GM21717 (cell line): ENCODE data around the gene NANOS3.

ENCODE experiments used
- ATAC-seq: cut with Tn5 transposase; IDR thresholded peaks from one replicate; pipeline ENCODE4 v1.9.1; 2021; ENCODE audit warnings: mild to moderate bottlenecking, moderate library complexity; ENCODE audit not compliant: unreplicated experiment

NANOS3 gene

GRCh38 chr19:13876834-13877233, at the start of gene NANOS3:
TSS of gene NANOS3 (plus strand) at chr19:13877134. CDS start at chr19:13877249, 115 bp downstream.
- ATAC-seq: no peak

DNA sequence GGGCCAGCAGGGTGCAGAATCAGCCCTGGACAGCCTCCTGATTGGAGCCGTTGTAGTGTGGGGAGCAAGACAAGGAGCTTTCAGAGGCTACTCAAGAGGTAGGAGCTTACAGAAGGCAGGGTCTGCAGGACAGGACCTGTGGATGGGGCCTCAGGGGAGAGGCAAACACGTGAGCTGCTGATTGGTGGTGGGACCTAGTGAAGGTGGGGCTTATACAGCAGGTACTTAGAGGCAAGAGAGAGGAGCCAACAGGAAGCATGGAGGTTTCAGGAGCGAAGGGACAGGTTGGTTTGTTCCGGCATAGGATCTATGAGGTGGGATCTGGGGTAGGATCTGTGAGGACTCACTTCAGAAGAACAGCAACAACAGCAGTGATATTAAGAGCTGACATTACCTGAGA, 49.3 kb upstream of the NANOS3 start:
- no peak for ATAC-seq

GRCh38 chr19:13830114-13830740, 46.7 kb upstream of the NANOS3 start:
- ATAC-seq: no peak

GRCh38 chr19:13830741-13831536, 46.0 kb upstream of the NANOS3 start:
- no peak for ATAC-seq

DNA sequence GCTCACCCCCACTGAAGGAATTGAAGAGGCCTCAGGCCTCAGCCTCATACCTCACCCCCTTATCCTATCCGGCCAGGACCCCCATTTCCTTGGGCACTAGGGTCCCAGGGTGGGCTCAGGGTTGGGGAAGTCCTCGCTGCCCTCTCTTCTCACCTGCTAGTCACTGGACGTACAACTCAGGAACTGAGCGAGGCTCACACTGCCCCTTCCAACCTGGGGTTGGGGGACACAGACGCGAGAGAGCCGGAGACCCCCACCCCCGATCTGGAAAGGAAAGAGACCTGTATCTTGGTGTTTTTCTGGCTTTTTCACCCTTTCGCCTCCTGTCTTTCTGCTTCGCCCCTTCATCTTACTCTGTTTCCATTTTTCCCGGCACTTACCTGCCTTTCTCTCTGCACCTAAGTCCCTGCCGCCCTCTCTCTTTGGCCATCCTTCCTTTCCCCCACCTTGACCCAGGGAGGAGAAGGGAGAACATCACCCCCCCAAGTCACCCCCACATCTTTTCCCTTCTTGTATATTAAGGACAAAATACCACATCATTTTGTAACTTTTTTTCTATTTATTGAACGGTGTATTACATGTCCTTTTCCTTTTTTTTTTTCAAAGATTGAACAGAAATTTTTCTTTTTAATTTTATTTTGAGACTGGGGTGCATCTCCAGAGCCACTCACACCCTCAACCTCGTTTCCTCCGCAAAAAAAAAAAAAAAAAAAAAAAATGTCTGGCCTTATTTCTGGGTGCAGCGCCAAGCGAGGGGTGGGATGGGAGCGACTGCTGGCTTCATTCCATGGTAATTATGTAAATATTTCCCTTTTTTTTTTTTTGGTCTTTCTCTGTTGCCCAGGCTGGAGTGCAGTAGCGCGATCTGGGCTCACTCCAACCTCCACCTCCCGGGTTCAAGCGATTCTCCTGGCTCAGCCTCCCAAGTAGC, 45.1 kb upstream of the NANOS3 start:
- ATAC-seq: no peak

DNA sequence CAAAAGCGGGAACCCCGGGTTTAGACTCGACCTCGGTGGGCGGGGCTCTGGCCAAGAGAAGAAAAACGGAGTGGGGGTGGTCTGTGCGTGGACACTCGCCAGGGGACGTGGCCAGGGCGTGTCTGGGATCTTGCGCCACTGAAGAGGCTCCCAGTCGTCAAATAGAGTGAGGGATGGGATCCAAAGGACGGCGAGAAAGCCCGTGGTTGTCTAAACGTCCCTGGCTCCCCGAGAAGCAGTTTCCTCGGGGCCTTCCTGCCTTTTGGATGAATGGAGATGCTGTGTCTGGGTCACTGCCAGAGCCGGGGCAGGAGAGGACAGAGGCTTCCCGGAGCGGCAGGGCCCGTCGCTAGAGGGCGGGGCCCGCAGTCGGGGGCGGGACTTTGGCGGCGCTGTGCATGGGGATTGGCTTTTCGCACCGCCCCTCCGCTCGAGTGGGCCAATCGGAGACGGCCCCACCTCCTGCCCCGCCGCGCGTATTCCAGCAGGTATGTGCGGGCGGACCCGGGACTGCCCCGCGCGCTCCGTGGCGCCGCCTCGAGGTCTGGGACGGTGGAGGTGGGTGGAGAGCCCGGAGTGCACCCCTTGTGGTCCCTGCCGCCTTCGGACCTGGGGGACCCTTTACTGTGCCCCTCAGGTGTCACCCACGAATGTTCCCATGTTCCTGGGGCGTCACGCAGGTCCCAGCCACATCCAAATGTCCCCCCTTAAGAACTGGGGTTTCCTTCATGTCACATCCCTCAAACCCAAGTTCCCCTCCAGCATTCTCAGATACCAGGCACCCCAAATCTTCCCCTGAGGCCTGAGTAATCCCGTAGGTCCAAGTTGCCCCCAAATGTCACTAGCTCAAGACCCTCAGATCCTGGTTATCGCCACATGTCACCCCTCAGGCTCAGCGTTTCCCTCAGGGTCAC, 43.3 kb upstream of the NANOS3 start:
- ATAC-seq: peak; percentile 59

- no peak for ATAC-seq
Measured at GRCh38 chr19:13834244-13835069, 42.5 kb upstream of the NANOS3 start.

- ATAC-seq: no peak
Measured at GRCh38 chr19:13835791-13836723, 40.9 kb upstream of the NANOS3 start.

- ATAC-seq: no peak
Measured at GRCh38 chr19:13838435-13839129, 38.4 kb upstream of the NANOS3 start.

DNA sequence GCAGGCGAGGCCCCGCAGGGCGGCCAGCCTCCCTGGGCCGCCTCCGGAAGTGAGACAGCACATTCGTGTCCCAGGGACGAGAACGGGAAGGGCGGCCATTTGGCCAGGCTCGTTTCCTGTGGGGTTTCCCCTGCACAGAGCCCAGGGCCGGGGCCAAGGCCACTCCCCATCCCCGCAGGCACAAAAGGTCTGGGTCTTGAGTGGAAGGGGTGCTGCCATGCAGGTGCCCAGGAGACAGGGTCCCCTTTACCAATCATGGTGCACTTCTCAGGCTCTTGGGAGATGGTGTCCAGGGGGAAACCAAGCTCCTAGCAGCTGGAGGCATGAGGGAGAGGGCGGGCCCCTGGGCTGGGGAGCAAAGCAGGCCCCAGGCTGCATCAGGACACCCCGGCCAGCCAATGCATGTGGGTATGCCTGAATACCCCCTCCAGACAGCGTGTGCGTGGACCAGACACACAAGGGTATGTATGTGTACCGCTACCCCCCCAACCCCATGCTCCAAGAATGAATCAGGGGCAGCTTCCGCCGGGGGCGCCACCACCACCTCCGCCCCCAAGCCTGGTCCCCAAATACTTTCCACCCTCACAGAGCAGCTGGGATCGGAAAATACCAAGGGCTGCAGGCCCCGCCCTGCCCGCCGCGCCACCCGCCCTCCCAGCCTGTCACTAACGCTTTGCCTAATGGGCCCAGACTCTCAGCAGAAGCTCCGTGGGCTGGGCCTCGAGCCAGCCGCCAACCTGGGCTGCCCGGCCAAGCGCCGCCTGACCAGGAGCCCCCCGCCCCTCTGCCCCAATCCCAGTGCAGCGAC, 37.6 kb upstream of the NANOS3 start:
- ATAC-seq: peak; percentile 27

DNA sequence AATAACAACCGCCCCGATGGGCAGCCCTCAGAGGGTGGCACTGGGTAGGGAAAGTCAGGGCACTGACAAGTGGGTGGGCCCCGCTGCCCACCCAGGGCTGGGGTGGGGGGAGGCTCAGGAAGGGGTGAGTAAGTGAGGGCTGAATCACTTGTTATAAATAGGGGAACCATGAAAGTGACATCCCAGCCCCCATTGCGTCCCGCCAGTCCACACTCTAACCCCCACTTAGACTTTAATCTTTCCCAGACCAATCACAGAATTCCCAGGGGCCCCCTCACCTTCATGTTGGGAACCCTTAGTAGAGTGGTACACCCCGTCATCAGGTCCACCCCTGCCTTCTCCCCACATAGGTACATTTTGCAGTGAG, 37.0 kb upstream of the NANOS3 start:
- ATAC-seq: no peak

GRCh38 chr19:13840305-13841085, 36.4 kb upstream of the NANOS3 start:
- no peak for ATAC-seq

GRCh38 chr19:13841086-13841961, 35.6 kb upstream of the NANOS3 start:
- ATAC-seq: no peak

DNA sequence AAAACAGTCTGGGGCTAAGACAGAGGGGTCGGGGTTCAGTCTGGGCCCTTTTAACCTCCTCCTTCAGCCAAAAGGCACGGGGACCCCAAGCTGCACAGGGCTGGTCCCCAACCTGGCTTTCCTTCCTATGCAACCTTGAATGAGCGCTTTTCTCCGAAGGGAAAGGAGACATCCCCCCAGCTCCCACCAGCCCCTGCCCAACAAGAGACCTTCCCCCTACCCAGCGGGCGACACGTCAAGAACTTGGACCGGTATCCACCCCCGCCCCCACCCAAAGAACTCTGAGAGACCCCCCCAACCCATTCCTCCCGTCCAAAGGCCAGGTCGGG, 35.0 kb upstream of the NANOS3 start:
- no peak for ATAC-seq

- ATAC-seq: no peak
Measured at GRCh38 chr19:13842291-13843103, 34.4 kb upstream of the NANOS3 start.
